ENCODE results near the gene CENPL.
"Not testable (repeated sequence)": the region's sequence is repeated elsewhere in the genome, so short reads cannot be mapped to it uniquely, and the experiment has no call there.

Gene CENPL

DNA sequence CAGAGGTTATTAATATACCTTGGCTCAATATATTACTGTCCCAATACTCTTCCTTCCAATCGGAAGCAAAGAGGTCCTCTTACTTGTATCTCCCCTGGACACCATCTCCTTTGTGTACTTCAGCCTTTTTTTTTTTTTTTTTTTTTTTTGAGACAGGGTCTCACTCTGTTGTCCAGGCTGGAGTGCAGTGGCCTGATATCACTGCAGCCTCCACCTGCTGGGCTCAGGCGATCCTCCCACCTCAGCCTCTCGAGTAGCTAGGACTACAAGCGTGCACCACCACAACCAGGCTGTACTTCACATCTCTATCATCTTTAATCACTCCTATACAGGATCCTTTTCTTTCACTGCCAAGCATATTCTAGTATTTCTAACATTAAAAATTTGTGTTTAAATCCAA is 3.0 kb downstream of the CENPL start:
- no peak for TF ChIP-seq ZNF274 (IDR thresholded peaks at IDR 0.05; ENCODE audit: low read depth, low read length)
- no peak overlapping the region for H3K4me3 ChIP-seq (ENCODE audit: low read length)

- H3K4me3 ChIP-seq (ENCODE audit: low read length), result no peak overlapping the region
- TF ChIP-seq ZNF274 (IDR thresholded peaks at IDR 0.05; ENCODE audit: low read depth, low read length), result no peak
Measured at GRCh38 chr1:173818459-173818858, 6.2 kb downstream of the CENPL start.

GRCh38 chr1:173813654-173814053 is 11.0 kb downstream of the CENPL start:
- not testable (repeated sequence) for H3K4me3 ChIP-seq (ENCODE audit: low read length)

DNA sequence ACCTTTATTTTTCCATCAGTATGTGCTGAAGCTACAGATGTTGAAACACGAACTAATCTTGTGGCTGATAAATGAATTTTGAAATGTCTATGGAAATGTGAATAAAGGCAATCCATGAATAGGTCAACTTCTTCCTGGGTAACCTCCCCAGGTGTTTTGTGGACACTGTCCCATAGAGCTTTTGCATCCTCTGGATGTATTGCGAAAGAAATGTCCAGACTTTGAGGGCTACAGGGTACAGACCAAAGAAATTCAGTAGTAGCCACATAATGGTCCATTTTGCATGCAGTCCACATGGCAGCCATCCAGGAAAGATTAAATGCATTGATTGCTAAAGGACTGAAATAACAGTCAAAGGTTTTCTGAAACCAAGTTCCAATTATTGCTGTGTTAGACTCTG is 21.7 kb downstream of the CENPL start:
- no peak for TF ChIP-seq ZNF274 (IDR thresholded peaks at IDR 0.05; ENCODE audit: low read depth, low read length)

DNA sequence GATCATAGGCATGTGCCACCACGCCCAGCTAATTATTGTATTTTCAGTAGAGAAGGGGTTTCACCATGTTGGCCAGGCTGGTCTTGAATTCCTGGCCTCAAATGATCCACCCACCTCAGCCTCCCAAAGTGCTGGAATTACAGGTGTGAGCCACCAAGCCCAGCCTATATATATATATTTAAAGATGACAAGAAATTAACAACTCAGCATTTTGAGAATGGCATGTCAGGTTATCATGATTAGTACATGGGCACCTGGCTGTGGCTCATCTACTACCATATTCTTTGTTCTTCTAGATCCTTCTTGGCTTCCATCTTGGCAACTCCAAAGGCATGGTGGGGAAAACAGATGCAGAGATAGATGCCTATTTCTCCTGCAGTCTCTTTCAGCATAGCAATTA is 24.7 kb downstream of the CENPL start:
- H3K4me3 ChIP-seq (ENCODE audit: low read length), result not testable (repeated sequence)

More for the DNA sequence above, 21.7 kb downstream of the CENPL start:
- H3K4me3 ChIP-seq (ENCODE audit: low read length), result no peak overlapping the region

DNA sequence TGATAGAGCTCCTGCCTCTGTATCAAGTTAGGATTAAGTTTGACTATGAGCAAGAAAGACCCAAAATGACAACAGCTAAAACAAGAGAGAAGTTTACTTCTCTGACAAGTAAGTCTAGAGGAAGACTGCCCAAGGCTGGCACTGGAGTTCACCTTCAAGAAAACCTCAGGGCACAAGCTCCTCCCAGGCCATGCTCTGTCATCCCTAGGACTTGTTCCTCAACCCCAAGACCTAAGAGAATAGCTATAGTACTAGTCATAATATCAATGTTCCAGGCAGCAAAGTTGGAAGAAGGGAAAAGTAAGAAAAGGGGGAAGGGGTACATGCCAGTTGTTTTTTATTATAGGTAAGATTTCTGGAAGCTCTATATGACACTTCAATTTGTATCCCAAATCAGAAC is 26.6 kb downstream of the CENPL start:
- no peak overlapping the region for H3K4me3 ChIP-seq (ENCODE audit: low read length)
- no peak for TF ChIP-seq ZNF274 (IDR thresholded peaks at IDR 0.05; ENCODE audit: low read depth, low read length)

DNA sequence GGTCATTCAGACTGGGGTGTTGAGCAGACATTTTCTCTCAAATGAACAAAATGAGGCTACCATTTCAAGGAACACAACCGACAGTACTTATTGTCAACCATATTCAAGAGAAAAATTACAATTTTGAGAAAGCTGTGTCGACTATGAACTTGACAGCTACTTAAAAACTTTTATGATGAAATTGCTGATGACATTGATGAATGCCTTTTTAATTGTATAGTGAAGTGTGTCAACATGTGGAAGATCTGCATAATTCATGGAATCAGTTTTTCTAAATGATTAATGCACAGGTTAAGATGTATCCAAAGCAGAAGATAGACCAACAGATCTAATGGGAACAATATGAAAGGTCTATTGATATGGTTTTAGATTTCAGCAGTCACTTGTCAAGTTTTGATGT is 34.8 kb downstream of the CENPL start:
- no peak overlapping the region for H3K4me3 ChIP-seq (ENCODE audit: low read length)
- no peak for TF ChIP-seq ZNF274 (IDR thresholded peaks at IDR 0.05; ENCODE audit: low read depth, low read length)

DNA sequence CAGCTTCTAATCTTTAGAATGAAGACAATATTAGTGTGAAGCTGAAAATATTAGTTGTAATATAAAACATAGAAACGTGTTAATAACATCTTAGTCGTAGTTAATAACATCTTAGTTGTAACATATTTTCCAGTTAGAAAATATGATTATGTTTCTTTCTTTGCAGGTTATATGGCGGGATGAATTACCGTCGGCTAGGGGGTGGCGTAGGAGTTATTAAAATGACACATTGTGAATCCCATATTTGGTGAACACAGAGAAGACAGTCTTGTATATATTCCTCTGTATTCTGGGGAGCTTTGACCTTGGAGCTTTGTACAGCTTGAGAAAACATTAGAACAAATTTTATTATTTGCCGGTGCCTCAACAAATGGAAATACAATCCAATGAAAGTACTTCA is 39.7 kb downstream of the CENPL start:
- TF ChIP-seq ZNF274 (IDR thresholded peaks at IDR 0.05; ENCODE audit: low read depth, low read length), result no peak
- no peak overlapping the region for H3K4me3 ChIP-seq (ENCODE audit: low read length)

- no peak for TF ChIP-seq ZNF274 (IDR thresholded peaks at IDR 0.05; ENCODE audit: low read depth, low read length)
- H3K4me3 ChIP-seq (ENCODE audit: low read length), result no peak overlapping the region
Measured at GRCh38 chr1:173779936-173780335, 44.7 kb downstream of the CENPL start.

GRCh38 chr1:173775578-173776226 is 49.0 kb downstream of the CENPL start:
- no peak for TF ChIP-seq ZNF274 (IDR thresholded peaks at IDR 0.05; ENCODE audit: low read depth, low read length)

GRCh38 chr1:173771560-173771959 is 53.1 kb downstream of the CENPL start:
- no peak for TF ChIP-seq ZNF274 (IDR thresholded peaks at IDR 0.05; ENCODE audit: low read depth, low read length)
- no peak overlapping the region for H3K4me3 ChIP-seq (ENCODE audit: low read length)

More at GRCh38 chr1:173775578-173776226, 49.0 kb downstream of the CENPL start:
- H3K4me3 ChIP-seq (ENCODE audit: low read length), result no peak overlapping the region

DNA sequence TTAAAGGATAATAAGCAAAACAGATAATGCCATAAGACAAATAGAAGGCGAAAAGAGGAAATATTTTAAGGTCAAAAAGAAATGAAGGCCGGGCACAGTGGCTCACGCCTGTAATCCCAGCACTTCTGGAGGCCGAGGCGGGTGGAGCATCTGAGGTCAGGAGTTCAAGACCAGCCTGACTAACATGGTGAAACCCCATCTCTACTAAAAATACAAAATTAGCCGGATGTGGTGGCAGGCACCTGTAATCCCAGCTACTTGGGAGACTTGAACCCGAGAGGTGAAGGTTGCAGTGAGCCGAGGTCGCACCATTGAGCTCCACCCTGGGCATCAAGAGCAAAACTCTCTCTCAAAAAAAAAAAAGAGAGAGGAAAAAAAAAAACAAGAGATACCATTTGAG is 54.4 kb downstream of the CENPL start:
- H3K4me3 ChIP-seq (ENCODE audit: low read length), result not testable (repeated sequence)

- H3K4me3 ChIP-seq (ENCODE audit: low read length), result no peak overlapping the region
- no peak for TF ChIP-seq ZNF274 (IDR thresholded peaks at IDR 0.05; ENCODE audit: low read depth, low read length)
Measured at GRCh38 chr1:173768827-173769226, 55.9 kb downstream of the CENPL start.

DNA sequence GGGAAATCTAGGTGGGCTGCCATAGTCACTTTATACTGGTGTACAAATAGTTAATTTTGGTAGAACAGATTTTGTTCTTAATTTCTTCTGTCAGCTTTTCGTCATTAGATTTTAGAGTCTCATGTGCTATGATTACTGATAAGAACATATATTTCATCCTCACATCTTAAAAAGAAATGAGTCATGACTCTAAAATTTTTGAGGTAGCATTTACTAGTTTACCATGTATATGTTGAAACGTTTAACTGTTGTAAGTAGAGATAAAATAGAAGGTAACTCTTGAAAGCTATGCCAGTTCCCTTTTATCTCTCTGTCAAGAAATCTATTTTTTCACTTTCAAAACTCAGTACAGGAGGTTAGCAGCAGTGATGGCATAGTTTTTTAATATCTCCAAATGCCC is 56.5 kb downstream of the CENPL start:
- no peak overlapping the region for H3K4me3 ChIP-seq (ENCODE audit: low read length)
- TF ChIP-seq ZNF274 (IDR thresholded peaks at IDR 0.05; ENCODE audit: low read depth, low read length), result no peak

GRCh38 chr1:173764331-173764730 is 60.4 kb downstream of the CENPL start:
- not testable (repeated sequence) for H3K4me3 ChIP-seq (ENCODE audit: low read length)

DNA sequence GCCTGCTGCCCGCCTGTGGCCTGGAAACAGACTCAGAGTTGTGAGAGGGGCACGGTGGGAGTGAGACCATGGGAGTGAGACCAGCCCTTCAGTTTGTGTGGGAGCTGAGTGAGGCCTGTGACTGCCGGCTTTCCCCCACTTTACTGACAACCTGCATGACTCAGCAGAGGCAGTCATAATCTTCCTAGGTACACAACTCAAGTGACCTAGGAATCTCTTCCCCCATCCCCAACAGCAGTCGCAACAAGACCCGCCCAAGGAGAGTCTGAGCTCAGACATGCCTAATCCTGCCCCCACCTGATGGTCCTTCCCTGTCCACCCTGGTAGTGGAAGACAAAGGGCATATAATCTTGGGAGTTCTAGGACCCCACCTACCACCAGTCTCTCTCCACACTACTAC is 65.7 kb downstream of the CENPL start:
- no peak for TF ChIP-seq ZNF274 (IDR thresholded peaks at IDR 0.05; ENCODE audit: low read depth, low read length)

More for the DNA sequence above, 65.7 kb downstream of the CENPL start:
- H3K4me3 ChIP-seq (ENCODE audit: low read length), result no peak overlapping the region

All from GM08714 (cell line).